Measurements from ENCODE around the gene CDK17.
A peak's percentile ranks its signal among the peaks of the same experiment; 100 is the strongest.

The CDK17 gene

GRCh38 chr12:96401076-96401871 is 1.0 kb upstream of the CDK17 start:
- TF ChIP-seq CTCF (IDR thresholded peaks at IDR 0.05; ENCODE audit: control extremely low read depth, extremely low read depth, low read depth, missing control alignments): peak; percentile 19
- CTCF ChIA-PET: interaction anchor here (1.0 to 4.9 kb wide), 17 partner anchors 8 to 186 kb away, joined by 3 to 44 read pairs (median 4); partner anchors contain the start of gene CFAP54
- peak; percentile 62 for DNase-seq (ENCODE audit: extremely low spot score)
- POLR2A ChIA-PET: no interaction called here

- no peak for TF ChIP-seq CTCF (IDR thresholded peaks at IDR 0.05; ENCODE audit: control extremely low read depth, extremely low read depth, low read depth, missing control alignments)
- no peak for DNase-seq (ENCODE audit: extremely low spot score)
- ChIA-PET POLR2A (interaction anchor here (1.4 kb wide), 1 partner anchor 25 kb away, joined by 3 read pairs; no protein-coding TSS in a partner anchor), CTCF (interaction anchor here (1.0 to 4.9 kb wide), 22 partner anchors 8 to 339 kb away, joined by 3 to 44 read pairs (median 4); partner anchors contain the start of gene CFAP54)
These were observed 414 bp upstream of the CDK17 start for GRCh38 chr12:96400631-96401075.

- CTCF ChIA-PET: interaction anchor here (0.7 to 4.9 kb wide), 28 partner anchors 8 to 338 kb away, joined by 3 to 44 read pairs (median 4); partner anchors contain the start of gene CFAP54
- peak; percentile 82 for DNase-seq (ENCODE audit: extremely low spot score)
- TF ChIP-seq CTCF (IDR thresholded peaks at IDR 0.05; ENCODE audit: control extremely low read depth, extremely low read depth, low read depth, missing control alignments): no peak
- POLR2A ChIA-PET: interaction anchor here (1.4 kb wide), 1 partner anchor 24 kb away, joined by 3 read pairs; no protein-coding TSS in a partner anchor
These were observed 920 bp downstream of the CDK17 start for GRCh38 chr12:96399120-96399918.

GRCh38 chr12:96398424-96399119 is 1.7 kb downstream of the CDK17 start:
- DNase-seq (ENCODE audit: extremely low spot score): no peak
- no peak for TF ChIP-seq CTCF (IDR thresholded peaks at IDR 0.05; ENCODE audit: control extremely low read depth, extremely low read depth, low read depth, missing control alignments)

GRCh38 chr12:96397756-96398423 is 2.3 kb downstream of the CDK17 start:
- DNase-seq (ENCODE audit: extremely low spot score): no peak

More at GRCh38 chr12:96398424-96399119, 1.7 kb downstream of the CDK17 start:
- POLR2A ChIA-PET: no interaction called here
- CTCF ChIA-PET: interaction anchor here (0.7 to 4.9 kb wide), 15 partner anchors 9 to 337 kb away, joined by 3 to 44 read pairs (median 5); partner anchors contain the start of gene CFAP54

More at GRCh38 chr12:96397756-96398423, 2.3 kb downstream of the CDK17 start:
- no peak for TF ChIP-seq CTCF (IDR thresholded peaks at IDR 0.05; ENCODE audit: control extremely low read depth, extremely low read depth, low read depth, missing control alignments)
- POLR2A ChIA-PET: no interaction called here
- CTCF ChIA-PET: interaction anchor here (0.9 to 4.9 kb wide), 10 partner anchors 8 to 336 kb away, joined by 3 to 44 read pairs (median 6); partner anchors contain the start of gene CFAP54
